Measurements from ENCODE around the gene LSMEM2.
A peak's percentile ranks its signal among the peaks of the same experiment; 100 is the strongest.

LSMEM2 gene

DNA sequence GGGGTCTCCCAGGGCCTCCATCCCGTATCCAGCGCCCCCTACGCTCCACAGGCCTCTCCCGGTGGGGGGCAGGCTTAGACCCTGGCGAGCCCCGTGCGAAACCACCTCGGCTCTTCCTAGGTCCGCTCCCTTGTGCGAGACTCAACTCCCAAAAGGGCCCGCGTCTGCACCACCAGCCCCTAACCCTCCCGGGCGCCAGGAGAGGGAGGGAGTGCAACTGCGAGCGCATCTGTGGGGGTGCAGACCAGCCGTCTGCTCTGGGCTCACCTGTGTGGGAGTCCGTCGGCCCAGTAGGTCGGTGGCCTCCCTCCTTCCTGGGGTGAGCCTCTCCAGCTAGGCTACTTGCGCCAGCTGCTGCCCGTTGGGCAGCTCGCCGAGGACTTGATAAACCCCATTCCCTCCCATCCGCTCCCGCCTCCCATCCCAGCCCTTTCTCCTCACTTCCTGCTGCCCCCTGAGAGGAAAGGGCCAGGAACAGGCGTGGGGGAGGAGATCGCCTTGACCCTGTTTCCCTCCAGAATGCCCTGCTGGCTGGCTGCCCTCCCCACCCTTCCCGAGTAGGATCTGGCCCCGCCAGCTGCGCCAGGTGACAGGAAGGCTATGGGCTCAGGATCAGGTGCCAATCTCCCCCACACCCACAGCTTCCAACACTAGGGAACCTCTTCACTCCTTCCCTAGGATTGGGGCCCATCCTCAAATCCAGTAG, 43.7 kb downstream of the LSMEM2 start, which contains the start of gene HYAL2:
Gene HYAL2, minus strand, starts transcription at position 360 of the 706 bp plus-strand sequence. CDS start 2,256 bp downstream, outside the sequence.
- DNase-seq (ENCODE audit: low read depth), result no peak

DNA sequence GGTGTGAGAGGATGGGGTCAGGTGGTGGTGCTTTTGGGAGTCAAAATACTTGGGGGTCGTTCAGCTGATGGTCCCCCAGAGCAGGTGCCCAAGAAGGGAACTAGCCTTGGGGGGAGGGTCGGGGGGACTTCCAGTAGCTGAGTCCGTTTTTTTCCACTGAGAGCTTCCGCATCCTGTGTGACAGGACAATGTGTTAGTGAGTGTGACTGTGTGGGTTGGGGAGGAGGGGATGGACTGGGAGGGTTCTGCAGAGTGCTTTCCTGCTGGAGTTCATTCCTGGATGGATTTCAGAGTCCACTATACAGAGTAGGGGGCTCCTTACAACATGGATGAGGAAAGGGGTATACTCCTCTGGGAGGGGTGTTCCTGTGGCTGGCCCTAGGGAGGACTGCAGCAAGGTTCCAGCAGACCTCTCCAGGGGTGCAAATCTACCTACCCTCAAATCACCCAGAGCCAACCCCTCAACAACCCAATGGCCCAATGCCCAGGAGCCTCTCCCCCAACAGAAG, 44.3 kb downstream of the LSMEM2 start:
- no peak for DNase-seq (ENCODE audit: low read depth)

DNA sequence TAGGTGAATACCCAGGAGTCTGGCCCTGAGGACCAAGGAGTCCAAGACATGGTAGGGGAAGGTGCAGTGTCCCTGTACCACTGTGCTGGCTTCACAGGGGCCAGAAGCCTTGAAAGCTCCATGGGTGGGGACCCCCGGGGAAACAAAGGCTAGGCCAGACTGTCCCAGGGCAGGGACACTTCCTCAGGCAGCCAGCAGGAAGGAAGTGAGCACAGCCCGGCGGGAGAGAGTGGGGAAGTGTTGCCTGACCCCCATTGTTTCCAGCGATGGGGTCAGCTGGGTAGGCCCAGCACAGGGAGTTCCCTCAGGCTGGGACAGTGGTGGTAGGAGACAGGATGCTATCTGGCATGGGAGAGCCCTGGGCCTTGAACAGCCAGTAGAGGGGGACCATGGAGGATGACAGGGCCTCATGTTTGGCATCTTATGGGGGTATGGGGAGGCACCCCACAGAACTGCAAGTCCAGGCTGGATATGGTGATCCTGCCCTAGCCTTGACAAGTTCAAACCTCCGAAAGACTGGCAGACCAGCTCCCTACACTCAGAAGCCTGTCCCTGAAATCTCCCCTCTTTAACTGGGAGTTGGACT, 44.8 kb downstream of the LSMEM2 start:
- DNase-seq (ENCODE audit: low read depth), result no peak

DNA sequence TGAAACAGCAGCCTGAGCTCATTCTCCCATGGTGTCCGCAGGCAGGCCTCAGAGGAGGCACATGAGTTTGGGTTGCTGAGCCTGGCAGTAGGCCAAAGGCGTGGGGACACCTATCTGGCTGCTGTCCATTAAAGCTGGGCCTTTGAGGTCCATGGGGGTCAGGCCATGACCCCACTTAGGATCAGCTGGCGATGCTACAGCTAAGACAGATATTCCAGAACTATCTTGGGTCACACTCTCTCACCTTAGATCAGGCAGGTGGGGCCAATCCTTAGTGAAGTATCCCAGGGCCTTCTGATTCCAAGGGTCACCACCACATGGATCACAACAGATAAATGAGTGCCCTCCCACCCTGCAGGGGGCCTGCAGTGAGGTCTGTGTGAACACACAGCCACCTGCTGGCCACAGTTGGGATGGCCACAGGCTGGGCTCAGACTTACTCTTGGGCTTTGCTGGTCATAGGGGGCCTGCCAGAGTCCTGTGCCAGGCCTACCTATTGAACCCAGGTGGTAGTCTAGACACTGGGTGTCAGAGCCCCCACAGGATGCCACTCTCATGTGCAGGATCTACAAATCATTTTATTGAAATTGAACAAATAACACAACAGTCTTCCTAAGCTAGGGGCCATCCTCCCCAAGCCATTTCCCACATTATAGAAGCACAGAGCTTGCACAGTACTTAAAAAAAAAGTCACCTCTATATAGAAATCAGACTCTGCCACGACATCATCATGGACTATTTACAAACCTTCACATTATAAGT, 45.6 kb downstream of the LSMEM2 start:
- DNase-seq (ENCODE audit: low read depth), result peak; percentile 39

DNA sequence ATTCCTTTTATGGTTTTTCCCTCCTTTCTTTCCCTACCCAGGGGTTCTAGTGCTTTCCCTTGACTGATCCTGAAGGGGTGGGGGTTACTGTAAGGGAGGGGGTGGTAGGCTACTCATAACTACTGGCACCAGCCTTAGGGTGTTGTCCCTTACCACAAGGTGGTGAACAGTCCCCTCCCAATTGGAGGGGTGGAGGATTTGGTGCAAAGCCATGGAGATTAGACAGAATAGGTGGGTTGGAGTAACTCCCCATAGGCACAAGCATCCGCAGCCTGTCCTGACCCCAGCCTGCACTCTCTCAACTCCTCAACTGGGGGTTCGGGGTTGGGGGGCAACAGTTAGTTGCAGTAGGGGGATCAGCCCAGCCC, 46.2 kb downstream of the LSMEM2 start:
- DNase-seq (ENCODE audit: low read depth), result no peak

DNA sequence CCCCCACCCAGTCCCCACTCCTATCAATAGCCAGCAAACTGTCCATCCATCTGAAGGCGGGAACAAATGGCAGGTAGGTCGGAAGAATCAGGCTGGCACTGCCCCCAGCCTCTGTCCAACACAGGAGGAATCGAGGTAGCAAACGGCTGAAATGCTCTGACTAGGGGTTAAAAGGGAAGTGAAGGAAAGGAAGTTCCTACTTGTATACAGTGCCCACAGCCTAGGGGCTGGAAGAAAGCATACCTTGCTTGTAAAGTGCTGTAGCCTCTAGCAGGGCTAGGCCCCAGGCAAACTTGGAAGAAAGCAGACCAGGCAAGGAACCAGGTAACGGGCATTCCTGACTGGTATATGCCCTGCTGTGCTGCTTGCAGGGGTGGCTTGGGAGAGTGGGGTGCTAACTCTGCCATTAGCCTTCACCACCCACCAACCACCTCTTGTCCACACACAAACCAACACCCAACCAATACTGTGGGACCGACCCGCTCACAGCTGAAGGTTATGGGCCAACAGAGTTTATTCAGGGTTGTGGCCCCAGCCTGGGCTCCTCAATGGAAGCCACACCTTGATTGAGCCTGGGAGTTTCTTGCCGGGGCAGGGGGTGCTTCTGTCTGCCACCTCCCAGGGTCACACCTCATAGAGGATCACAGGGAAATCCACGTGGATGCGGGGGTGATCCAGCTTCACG, 46.8 kb downstream of the LSMEM2 start:
- DNase-seq (ENCODE audit: low read depth), result no peak

DNA sequence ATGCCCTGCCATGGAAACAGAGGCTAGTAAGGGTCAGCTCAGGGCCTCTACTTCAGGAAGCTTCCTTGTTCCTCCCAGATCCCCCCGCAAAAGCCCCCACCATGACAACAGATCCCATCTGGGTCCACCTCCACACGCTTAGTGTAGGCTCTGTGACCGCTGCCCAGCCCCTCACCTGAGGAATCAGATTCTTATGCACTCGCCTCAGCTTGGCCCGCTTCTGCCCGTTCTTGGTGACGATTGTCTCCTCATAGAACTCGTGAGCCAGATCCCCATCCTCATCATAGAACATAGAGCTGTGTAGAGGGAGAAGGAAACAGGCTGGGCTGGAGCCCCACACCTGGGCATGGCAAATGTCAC, 47.3 kb downstream of the LSMEM2 start:
- no peak for DNase-seq (ENCODE audit: low read depth)

DNA sequence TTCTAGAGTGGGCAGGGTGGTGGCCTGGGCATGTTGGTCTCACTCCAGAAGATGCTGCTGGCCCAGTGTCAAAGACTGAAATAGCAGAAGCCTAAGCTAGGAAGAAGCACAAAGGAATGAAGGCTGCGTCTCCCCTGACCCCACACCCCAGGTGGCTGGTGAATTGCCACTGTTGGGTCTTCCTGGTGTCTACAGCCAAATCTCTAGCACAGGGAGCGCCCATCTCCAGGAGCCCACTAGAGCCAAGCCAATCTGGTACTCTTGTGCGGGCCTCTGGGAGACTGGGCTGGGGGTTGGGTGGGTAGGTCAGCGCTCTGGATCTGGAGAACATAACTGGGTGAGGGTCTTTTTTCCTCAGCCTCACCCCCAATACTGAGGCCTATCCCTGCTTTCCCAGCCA, 48.2 kb downstream of the LSMEM2 start:
- no peak for DNase-seq (ENCODE audit: low read depth)

DNA sequence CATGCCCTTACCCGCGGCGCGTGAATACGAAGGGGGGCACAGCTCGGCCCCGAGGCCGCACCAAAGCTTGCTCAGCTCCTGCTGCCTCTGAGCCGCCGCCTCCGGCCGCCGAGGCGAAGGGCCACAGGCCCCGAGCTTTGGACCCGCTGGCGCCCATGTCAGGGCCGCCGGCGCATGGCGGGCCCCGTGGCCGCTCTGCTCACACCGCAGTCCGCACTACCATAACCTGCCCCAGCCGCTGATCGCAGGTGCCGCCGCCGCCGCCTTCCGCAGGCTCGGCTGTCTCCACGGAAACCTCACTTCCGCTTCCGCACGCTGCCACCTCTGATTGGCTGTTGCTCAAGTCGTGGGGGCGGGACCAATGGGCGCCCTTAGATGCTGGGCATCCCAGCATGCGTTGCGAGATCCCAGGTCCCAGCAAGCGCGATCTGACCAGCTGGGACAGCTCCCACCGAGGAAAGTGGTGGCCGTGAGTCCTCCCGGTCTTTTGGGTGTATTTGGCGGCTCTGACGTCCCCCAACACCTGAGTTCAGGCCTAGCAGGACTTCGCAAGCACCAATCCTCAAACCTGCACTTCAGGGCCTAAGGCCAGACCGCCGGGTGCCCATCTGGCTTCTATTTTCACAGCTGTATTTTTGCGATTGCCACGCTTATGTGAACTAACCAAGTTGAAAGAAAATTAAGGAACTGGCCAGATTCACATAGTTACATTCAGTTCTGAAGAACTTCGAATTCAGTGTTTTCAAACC, 49.2 kb downstream of the LSMEM2 start, which contains the start of gene TUSC2:
Gene TUSC2, minus strand, starts transcription at position 281 of the 749 bp plus-strand sequence. Its CDS starts 124 bp downstream, at position 157.
- peak; percentile 92 for DNase-seq (ENCODE audit: low read depth)

DNA sequence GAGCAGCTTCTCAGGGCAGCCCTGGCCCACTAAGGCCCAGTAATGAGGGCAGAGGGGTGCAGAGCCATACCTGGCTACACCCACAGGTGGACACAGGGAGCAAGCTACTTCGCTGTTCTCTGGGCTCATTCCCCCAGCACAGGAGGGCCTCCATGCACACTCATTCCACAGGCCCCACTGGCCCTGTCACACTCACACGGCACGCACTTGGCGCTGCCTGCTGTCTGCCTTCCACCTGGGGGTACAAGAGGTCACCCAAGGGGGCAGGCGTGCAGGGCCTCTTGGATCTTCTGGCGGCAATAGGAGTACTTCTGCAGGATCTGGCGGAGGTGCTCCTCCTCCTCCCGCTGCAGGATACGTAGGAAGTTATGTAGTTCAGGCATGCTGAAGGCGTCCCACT, 51.4 kb downstream of the LSMEM2 start:
- DNase-seq (ENCODE audit: low read depth), result no peak

DNA sequence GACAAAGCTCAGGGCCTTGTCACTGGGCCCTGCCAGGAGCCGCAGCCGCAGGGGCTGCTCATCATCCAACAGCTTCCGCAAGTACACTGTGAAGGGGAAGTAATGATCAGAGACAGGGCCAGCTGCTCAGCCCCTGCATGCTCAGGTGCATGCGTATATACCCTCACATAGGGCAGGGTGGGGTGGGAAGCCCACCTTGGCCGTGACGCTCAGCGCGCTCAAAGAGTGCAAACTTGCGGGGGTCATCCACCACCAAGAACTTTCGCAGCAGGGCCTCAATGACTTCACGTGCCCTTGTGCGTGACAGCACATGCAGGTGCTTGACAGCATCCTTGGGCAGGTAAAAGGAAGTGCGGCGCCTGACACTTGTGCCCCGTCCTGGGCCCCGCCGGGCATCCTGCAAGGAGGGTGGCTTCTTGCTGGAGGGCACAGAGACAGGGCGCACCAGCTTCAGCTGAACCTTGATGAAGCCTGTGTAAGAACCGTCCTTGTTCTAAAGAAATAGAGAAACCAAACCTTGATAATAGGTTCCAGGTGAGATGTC, 52.5 kb downstream of the LSMEM2 start:
- no peak for DNase-seq (ENCODE audit: low read depth)

DNA sequence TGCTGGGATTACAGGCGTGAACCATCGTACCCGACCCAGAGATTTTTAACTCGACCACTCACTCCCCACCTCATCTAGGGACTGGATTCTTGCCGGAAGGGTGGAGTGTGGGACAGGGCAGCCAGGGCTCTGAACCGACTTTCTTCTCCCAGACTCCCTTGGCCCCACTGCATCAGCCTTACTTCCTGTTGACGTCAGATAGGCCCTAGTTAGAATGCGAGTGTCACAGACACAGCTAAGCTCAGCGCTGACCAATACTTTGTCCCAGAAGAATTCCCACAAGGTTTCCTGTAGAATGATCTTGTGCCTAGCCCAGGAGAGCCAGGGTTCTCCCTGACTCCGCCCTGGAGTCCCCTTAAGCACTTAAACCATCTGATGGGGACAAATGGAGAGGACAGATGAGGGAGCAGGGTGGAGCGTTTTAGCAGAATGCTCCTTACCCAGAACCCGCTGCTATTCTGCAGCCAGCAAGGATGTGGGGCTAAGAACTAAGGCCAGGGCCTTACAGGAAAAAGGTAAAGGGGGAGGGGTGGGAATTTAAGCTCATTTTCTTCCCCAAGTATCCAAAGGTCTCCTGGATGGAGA, 54.9 kb downstream of the LSMEM2 start:
- no peak for DNase-seq (ENCODE audit: low read depth)

DNA sequence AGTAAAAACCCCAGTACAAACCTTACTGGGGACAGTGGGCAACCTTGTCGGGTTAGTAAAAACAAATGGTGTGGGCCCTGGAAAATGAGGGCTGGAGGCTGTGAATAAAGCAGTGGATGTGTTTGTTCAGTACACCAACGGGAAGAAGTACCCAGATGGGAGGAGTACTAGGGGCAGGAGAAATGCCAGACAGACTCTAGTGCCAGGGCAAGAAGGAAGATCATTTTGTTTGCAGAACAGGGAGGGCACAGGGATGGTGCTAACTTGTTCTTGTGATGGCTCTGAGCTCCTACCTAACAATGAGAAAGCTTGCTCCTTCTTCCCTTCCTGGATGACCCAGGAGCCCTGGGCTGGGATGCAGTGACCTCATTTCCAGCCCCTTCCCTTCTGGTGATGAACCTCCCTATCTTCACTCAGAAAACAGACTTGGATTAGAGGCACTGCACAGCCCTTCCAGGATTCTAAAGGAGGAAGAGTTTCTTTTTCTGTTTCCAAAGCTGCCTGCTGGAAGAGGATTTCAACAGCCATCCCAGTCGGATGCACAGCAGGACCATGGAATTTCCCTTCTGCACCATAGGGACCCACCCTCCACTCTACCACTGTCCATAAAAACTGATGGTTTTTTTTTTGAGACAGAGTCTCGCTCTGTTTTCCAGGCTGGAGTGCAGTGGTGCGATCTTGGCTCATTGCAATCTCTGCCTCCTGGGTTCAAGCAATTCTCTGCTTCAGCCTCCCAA, 55.6 kb downstream of the LSMEM2 start:
- no peak for DNase-seq (ENCODE audit: low read depth)

DNA sequence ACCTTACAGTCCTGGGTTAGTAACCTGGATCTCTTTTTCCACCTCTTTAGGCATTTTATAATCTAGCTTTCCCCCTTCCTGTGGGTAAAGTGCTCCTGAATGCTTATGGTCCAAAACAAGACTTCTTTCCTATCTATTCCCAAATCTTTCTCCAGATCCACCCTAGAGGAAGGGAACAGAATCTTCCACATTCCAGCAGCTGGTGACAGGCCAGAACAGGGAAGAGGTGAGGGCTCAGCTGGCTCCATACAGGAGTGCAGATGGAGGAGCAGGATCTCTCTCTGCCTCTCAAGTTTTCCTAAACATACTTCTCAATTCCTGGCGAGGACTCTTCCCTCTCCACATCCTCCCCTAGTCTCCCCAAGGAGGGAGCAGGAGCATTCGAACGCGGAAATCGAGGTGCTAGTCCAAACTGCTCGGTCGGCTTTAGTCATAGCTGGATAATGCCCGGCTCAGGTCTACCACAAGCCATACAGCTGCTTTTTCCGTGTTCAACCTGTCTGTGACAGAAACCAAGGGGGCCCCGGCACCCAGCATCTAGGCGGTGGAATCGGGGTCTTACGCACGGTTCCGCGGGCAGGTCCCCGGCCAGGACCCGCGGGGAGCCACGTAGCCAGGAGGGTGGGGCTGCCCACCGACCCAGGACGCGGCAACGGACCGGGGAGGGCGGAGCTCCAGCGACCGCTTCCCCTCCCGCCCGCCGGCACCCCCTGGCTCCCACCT, 57.7 kb downstream of the LSMEM2 start:
- DNase-seq (ENCODE audit: low read depth), result no peak

DNA sequence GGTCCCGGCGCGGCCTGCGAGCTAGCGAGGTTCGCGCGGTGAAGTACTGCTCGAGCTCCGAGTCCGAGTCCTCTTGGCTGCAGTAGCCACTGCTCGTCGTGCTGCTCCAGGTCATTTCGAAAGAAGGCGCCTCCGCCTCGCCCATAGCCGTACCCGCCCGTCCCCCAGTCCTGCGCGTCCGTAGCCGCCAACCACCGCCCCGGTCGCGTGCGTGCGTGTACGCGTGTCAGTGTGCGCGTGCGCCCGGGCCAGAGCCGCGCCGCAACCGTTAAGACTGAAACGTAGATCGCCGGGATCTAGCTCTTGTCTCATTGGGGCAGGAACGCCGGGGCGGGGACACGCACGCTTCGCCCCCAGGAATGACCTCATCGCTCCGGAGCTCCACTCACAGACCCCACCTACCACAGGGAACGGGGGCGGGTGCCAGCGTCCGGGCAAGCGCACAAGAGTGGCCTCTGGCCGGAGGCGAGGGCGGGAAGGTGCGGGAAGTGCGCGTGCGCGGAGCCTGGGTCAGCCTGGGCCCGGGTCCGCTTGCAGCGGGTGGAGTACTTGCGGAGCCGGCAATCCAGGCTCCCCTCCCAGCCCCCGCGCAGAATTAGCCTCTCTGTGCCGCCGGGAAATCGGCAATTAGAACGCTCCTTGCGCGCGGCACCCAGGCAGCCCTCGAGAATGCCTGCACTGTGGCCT, 58.4 kb downstream of the LSMEM2 start:
- DNase-seq (ENCODE audit: low read depth), result peak; percentile 94
